HCT116 (cell line): ENCODE results near the gene KASH5. TPM values are rescaled to one million over a fixed set of nuclear protein-coding genes. Genes with fewer than 3 reads are reported as not detected.
A peak's percentile ranks its signal among the peaks of the same experiment; 100 is the strongest.

Source experiments
- ATAC-seq: fragments of 200-7000 bp; cut with Tn5 transposase; 2 replicates; pipeline ENCODE4 v1.9.1; 2020; ENCODE audit warnings: mild to moderate bottlenecking, moderate library complexity
- BruUV-seq: library from RNA; stranded (reverse); fragments of 400-500 nt; replicated peaks from 2 replicates; lab custom pipeline; 2021; lab: Mats Ljungman, UMichigan
- CTCF ChIA-PET: fragments of 300-600 bp; sonication (Branson Sonifier 250); formaldehyde crosslinking; loops from one replicate; lab custom pipeline; 2021; ENCODE audit warnings: antibody characterized with exemption; lab: Charles Lee
- POLR2A ChIA-PET: fragments of 300-600, 350-600 bp; sonication (Branson Sonifier 250); formaldehyde crosslinking; loops from one replicate; lab custom pipeline; 2021; ENCODE audit warnings: antibody characterized with exemption; lab: Charles Lee
- RAD21 ChIA-PET, 2 experiments: fragments of 300-600 bp; sonication (Branson Sonifier 250); formaldehyde crosslinking; loops; one replicate each; lab custom pipeline; 2023; ENCODE audit warnings: low total read pairs in 2 of 2; ENCODE audit not compliant: uncharacterized antibody in 2 of 2, unreplicated experiment in 2 of 2, low non-redundant PET in 1 of 2; lab: Charles Lee
- DNase-seq: peaks from one replicate; pipeline ENCODE4 v3.0.0-alpha.2; 2010; ENCODE audit warnings: low read depth, low spot score
- H2AFZ ChIP-seq: fragments of 200-600 bp; shearing (Covaris generic), sonication (generic); 2 replicates; pipeline ENCODE4 v1.6.1; 2017; ENCODE audit warnings: low read depth, mixed run types, mixed read lengths, antibody characterized with exemption, low read length; ENCODE audit not compliant: poor library complexity, severe bottlenecking
- H3K27ac ChIP-seq: 2 replicates; pipeline ENCODE4 v1.5.1; 2012; ENCODE audit warnings: low read depth, low read length
- H3K27me3 ChIP-seq: fragments of 200-600 bp; sonication (generic); 2 replicates; pipeline ENCODE4 v1.6.1; 2016; ENCODE audit warnings: mixed run types, low read length, mixed read lengths; ENCODE audit not compliant: insufficient read depth
- H3K36me3 ChIP-seq, 2 experiments: fragments of 200-500 bp in 1 of 2; fragments of 200-600 bp in 1 of 2; sonication (Bioruptor generic) in 1 of 2; sonication (generic) in 1 of 2; 2 replicates each; pipeline versions ENCODE4 v1.5.1 to v1.6.1; 2014 to 2016; ENCODE audit warnings: low read length in 2 of 2, inconsistent platforms in 1 of 2, mixed read lengths in 1 of 2, mixed run types in 1 of 2; ENCODE audit not compliant: insufficient read depth in 2 of 2, control insufficient read depth in 1 of 2
- H3K4me1 ChIP-seq, 2 experiments: fragments of 200-600 bp in 1 of 2; sonication (generic) in 1 of 2; 2 replicates each; pipeline versions ENCODE4 v1.5.1 to v1.6.1; 2012 to 2017; ENCODE audit warnings: low read length in 2 of 2, inconsistent platforms in 1 of 2, mild to moderate bottlenecking in 1 of 2, mixed read lengths in 1 of 2, mixed run types in 1 of 2, moderate library complexity in 1 of 2; ENCODE audit not compliant: insufficient read depth in 2 of 2, control insufficient read depth in 1 of 2
- H3K4me2 ChIP-seq: fragments of 200-600 bp; sonication (generic); 2 replicates; pipeline ENCODE4 v1.6.1; 2017; ENCODE audit warnings: mixed run types, low read length, mixed read lengths
- H3K4me3 ChIP-seq, 2 experiments: fragments of 200-600 bp in 1 of 2; sonication (generic) in 1 of 2; replicated peaks in 1 of 2; 2 replicates each; pipeline ENCODE4 v1.5.1; 2011 to 2016; ENCODE audit warnings: low read length in 2 of 2, control low read depth in 1 of 2, low read depth in 1 of 2, mild to moderate bottlenecking in 1 of 2, mixed read lengths in 1 of 2, mixed run types in 1 of 2
- H3K79me2 ChIP-seq: fragments of 200-600 bp; sonication (generic); 2 replicates; pipeline ENCODE4 v1.6.1; 2017; ENCODE audit warnings: mild to moderate bottlenecking, mixed run types, low read length, moderate library complexity, mixed read lengths; ENCODE audit not compliant: insufficient read depth
- H3K9ac ChIP-seq: fragments of 200-600 bp; sonication (generic); 2 replicates; pipeline ENCODE4 v1.6.1; 2016; ENCODE audit warnings: low read length, mixed read lengths
- H3K9me2 ChIP-seq: fragments of 200-600 bp; sonication (generic), shearing (Covaris generic); 2 replicates; pipeline ENCODE4 v1.6.1; 2017; ENCODE audit warnings: mixed run types, mild to moderate bottlenecking, moderate library complexity; ENCODE audit not compliant: insufficient read depth
- H3K9me3 ChIP-seq, 2 experiments: fragments of 200-500 bp in 1 of 2; fragments of 200-600 bp in 1 of 2; sonication (Bioruptor generic) in 1 of 2; sonication (generic) in 1 of 2; 2 replicates each; pipeline ENCODE4 v1.6.1; 2014 to 2017; ENCODE audit warnings: low read length in 2 of 2, mixed read lengths in 2 of 2, inconsistent platforms in 1 of 2, low read depth in 1 of 2, mild to moderate bottlenecking in 1 of 2, mixed run types in 1 of 2, moderate library complexity in 1 of 2; ENCODE audit not compliant: control insufficient read depth in 1 of 2, insufficient read depth in 1 of 2
- H4K20me1 ChIP-seq: fragments of 200-600 bp; sonication (generic), shearing (Covaris generic); 2 replicates; pipeline ENCODE4 v1.6.1; 2017; ENCODE audit warnings: mixed run types, mild to moderate bottlenecking, moderate library complexity; ENCODE audit not compliant: insufficient read depth
- ATF3 ChIP-seq: IDR thresholded peaks from 2 replicates; pipeline ENCODE4 v1.6.1; 2012
- CBX3 ChIP-seq: IDR thresholded peaks from 2 replicates; pipeline ENCODE4 v1.6.1; 2012; ENCODE audit warnings: low read depth
- CEBPB ChIP-seq: IDR thresholded peaks from 2 replicates; pipeline ENCODE4 v1.6.1; 2012; ENCODE audit warnings: low read depth
- EGR1 ChIP-seq: IDR thresholded peaks from 2 replicates; pipeline ENCODE4 v1.6.1; 2012; ENCODE audit warnings: low read depth
- EZH2 ChIP-seq: fragments of 200-600 bp; sonication (generic); IDR thresholded peaks from 2 replicates; pipeline ENCODE4 v1.6.1; 2017; ENCODE audit warnings: antibody characterized with exemption, mixed run types
- JUND ChIP-seq: IDR thresholded peaks from 2 replicates; pipeline ENCODE4 v1.6.1; 2012
- MAX ChIP-seq: IDR thresholded peaks from 2 replicates; pipeline ENCODE4 v1.6.1; 2012
- POLR2A ChIP-seq: IDR thresholded peaks from 2 replicates; pipeline ENCODE4 v1.7.0; 2011; ENCODE audit warnings: borderline replicate concordance; ENCODE audit not compliant: insufficient read depth, insufficient read length; ENCODE audit errors: extremely low read depth
- POLR2AphosphoS5 ChIP-seq: IDR thresholded peaks from 2 replicates; pipeline ENCODE4 v1.6.1; 2011; ENCODE audit warnings: mild to moderate bottlenecking, low read depth, low read length, moderate library complexity
- SIN3A ChIP-seq: IDR thresholded peaks from 2 replicates; pipeline ENCODE4 v1.6.1; 2012; ENCODE audit warnings: low read depth
- SP1 ChIP-seq: IDR thresholded peaks from 2 replicates; pipeline ENCODE4 v1.6.1; 2012; ENCODE audit warnings: low read depth
- SRF ChIP-seq: IDR thresholded peaks from 2 replicates; pipeline ENCODE4 v1.6.1; 2012; ENCODE audit warnings: low read depth
- TCF7L2 ChIP-seq: IDR thresholded peaks from 2 replicates; pipeline ENCODE4 v1.7.0; 2011; ENCODE audit warnings: borderline replicate concordance, inconsistent platforms; ENCODE audit not compliant: insufficient read depth, insufficient read length; ENCODE audit errors: extremely low read depth
- YY1 ChIP-seq: IDR thresholded peaks from 2 replicates; pipeline ENCODE4 v1.6.1; 2011; ENCODE audit warnings: low read length, low read depth, moderate library complexity, mild to moderate bottlenecking; ENCODE audit not compliant: insufficient replicate concordance; ENCODE audit errors: extremely low read depth
- ZBTB33 ChIP-seq: IDR thresholded peaks from 2 replicates; pipeline ENCODE4 v1.6.1; 2011; ENCODE audit warnings: mild to moderate bottlenecking, low read length, moderate library complexity; ENCODE audit not compliant: insufficient replicate concordance; ENCODE audit errors: extremely low read depth
- ZFX ChIP-seq: fragments of 450-650 bp; IDR thresholded peaks from 2 replicates; pipeline ENCODE4 v1.6.1; 2017
- intact Hi-C: fragments of 100-400 bp; cut with micrococcal nuclease; formaldehyde crosslinking; loops from 2 replicates; pipeline ENCODE4 v1.10.0; 2022
- total RNA-seq: library from RNA; stranded (reverse); gene quantifications from one replicate; pipeline ENCODE4 v1.2.1, GENCODE V29; 2021; ENCODE audit not compliant: unreplicated experiment

KASH5 gene
- total RNA-seq, 1 experiment from 2014 or later = not detected

- TF ChIP-seq SP1 (peak; percentile 76), ATF3 (no peak), EZH2 (no peak), JUND (no peak), MAX (peak; percentile 74)
- TF ChIP-seq, all 23 proteins: peak for 11
Observed at GRCh38 chr19:49451430-49452181, 63.6 kb downstream of the KASH5 start, which contains the start of gene PIH1D1 (continued).

- no peaks in the 10 kb centered on the region for H3K27me3 ChIP-seq
- H3K27ac ChIP-seq = peak within 1 kb of the TSS; percentile 91
- ChIA-PET RAD21 (no interaction called here), POLR2A (interaction anchor here (0.6 to 2.9 kb wide), 19 partner anchors 10 to 1090 kb away, joined by 3 to 17 read pairs (median 4); partner anchors contain the start of genes DKKL1, RPS11, RRAS and TMEM143), CTCF (interaction anchor here (0.5 to 2.0 kb wide), 11 partner anchors 11 to 460 kb away, joined by 3 to 11 read pairs (median 5); partner anchors contain the start of genes FLT3LG, GYS1 and RUVBL2)
- BruUV-seq = no TSS peak
- H3K9me3 ChIP-seq = no peaks in the 10 kb centered on the region
- peaks cover 17 to 31% of the 10 kb centered on the region in 2 experiments; a peak in 3 of 4 replicates for H3K4me1 ChIP-seq
- ATAC-seq (peak; percentile 88), DNase-seq (peak; percentile 94)
- peaks cover 41% of the 10 kb centered on the region for H3K79me2 ChIP-seq
- H3K9ac ChIP-seq = peak within 1 kb of the TSS; percentile 99
- no peak within 1 kb of the TSS for H2AFZ ChIP-seq
- TF ChIP-seq POLR2A (peak; percentile 84), CEBPB (no peak), SP1 (peak; percentile 62), ZBTB33 (peak; percentile 15), CBX3 (no peak), SIN3A (peak; percentile 69), YY1 (peak; percentile 43), SRF (no peak), ZFX (peak; percentile 46; the same call in 1 of the 2 replicates), TCF7L2 (no peak), EGR1 (peak; percentile 76), POLR2AphosphoS5 (peak; percentile 98), MAX (peak; percentile 76)
- H3K4me3 ChIP-seq = peak within 1 kb of the TSS; percentile 98 to 100
- H3K4me2 ChIP-seq = peak within 1 kb of the TSS; percentile 90
- no peaks in the 10 kb centered on the region for H3K9me2 ChIP-seq
- intact Hi-C loops = no loop called here
- H3K36me3 ChIP-seq = peaks cover 6 to 11% of the 10 kb centered on the region in 2 experiments; a peak in 2 of 4 replicates
- no peaks in the 10 kb centered on the region for H4K20me1 ChIP-seq
Observed at GRCh38 chr19:49453013-49453756, 65.1 kb downstream of the KASH5 start, which contains the start of gene ALDH16A1. Gene ALDH16A1, plus strand, starts transcription at chr19:49453225. Its CDS starts 107 bp downstream, at chr19:49453332.
